Glutamatergic neuron (in vitro differentiated cells): ENCODE results near the gene C2orf76. TPM values are rescaled to one million over a fixed set of nuclear protein-coding genes. Genes with fewer than 3 reads are reported as not detected.

Experiments
- DNase-seq: peaks from one replicate; pipeline ENCODE4 v3.0.0; 2022
- H3K27ac Mint-ChIP-seq: one replicate; pipeline ENCODE4 v1.8.0; 2020; ENCODE audit warnings: mild to moderate bottlenecking, mixed read lengths, inconsistent platforms; ENCODE audit not compliant: unreplicated experiment
- H3K27me3 Mint-ChIP-seq: one replicate; pipeline ENCODE4 v1.8.0; 2020; ENCODE audit warnings: mild to moderate bottlenecking, moderate library complexity, mixed read lengths, inconsistent platforms; ENCODE audit not compliant: unreplicated experiment
- H3K36me3 Mint-ChIP-seq: one replicate; pipeline ENCODE4 v1.8.0; 2020; ENCODE audit warnings: mild to moderate bottlenecking, mixed read lengths, inconsistent platforms; ENCODE audit not compliant: unreplicated experiment
- H3K4me1 Mint-ChIP-seq: one replicate; pipeline ENCODE4 v1.8.0; 2020; ENCODE audit warnings: mild to moderate bottlenecking, low read depth, mixed read lengths, inconsistent platforms; ENCODE audit not compliant: unreplicated experiment
- H3K4me3 Mint-ChIP-seq: one replicate; pipeline ENCODE4 v1.8.0; 2020; ENCODE audit warnings: mild to moderate bottlenecking, mixed read lengths, inconsistent platforms; ENCODE audit not compliant: unreplicated experiment
- H3K9me3 Mint-ChIP-seq: one replicate; pipeline ENCODE4 v1.8.0; 2020; ENCODE audit warnings: mild to moderate bottlenecking, moderate library complexity, mixed read lengths, inconsistent platforms; ENCODE audit not compliant: unreplicated experiment
- CTCF ChIP-seq: fragments of 200-600 bp; sonication (generic); IDR thresholded peaks from one replicate; pipeline ENCODE4 v1.5.0; 2021; ENCODE audit not compliant: partially characterized antibody, unreplicated experiment
- total RNA-seq: library from RNA; stranded (reverse); fragmentation: NEBNext Ultra II Directional; extraction: Animal tissue kit (Norgen Biotek cat#: 25700); gene quantifications from one replicate; pipeline ENCODE4 v1.2.1, GENCODE V29; 2021; ENCODE audit not compliant: unreplicated experiment

The C2orf76 gene
- total RNA-seq, 1 donor from 2014 or later, result 10.4 TPM

GRCh38 chr2:119350311-119350998, 16.2 kb downstream of the C2orf76 start:
- Mint-ChIP-seq H3K9me3 (no peaks in the 10 kb centered on the region), H3K27ac (no peak overlapping the region), H3K36me3 (no peaks in the 10 kb centered on the region), H3K4me3 (no peak overlapping the region), H3K27me3 (no peaks in the 10 kb centered on the region), H3K4me1 (peaks cover 2% of the 10 kb centered on the region)
- peak; percentile 19 for DNase-seq
- TF ChIP-seq CTCF, result no peak

DNA sequence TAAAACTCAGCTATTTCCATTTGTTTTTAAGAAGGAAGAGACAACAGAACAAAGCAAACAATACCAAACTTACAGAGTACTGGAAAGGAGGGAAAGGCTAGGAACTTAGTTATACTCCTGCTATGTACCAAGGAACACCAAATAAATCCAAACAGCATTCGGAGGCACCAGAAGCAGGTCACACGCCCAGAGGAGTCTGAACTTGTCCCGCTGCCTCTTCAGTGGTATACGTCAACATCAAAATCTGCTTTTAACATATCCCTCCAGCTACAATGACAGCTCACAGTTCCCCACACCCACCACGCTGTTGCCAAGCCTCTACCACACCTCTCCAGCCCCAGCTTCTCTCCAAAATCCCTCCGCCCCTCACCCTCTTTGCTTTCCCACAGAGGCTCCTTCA, 17.3 kb downstream of the C2orf76 start:
- no peak for DNase-seq
- Mint-ChIP-seq H3K27ac (no peak overlapping the region), H3K36me3 (no peaks in the 10 kb centered on the region), H3K4me1 (peaks cover 2% of the 10 kb centered on the region), H3K9me3 (no peaks in the 10 kb centered on the region), H3K4me3 (no peak overlapping the region), H3K27me3 (no peaks in the 10 kb centered on the region)
- TF ChIP-seq CTCF, result no peak

DNA sequence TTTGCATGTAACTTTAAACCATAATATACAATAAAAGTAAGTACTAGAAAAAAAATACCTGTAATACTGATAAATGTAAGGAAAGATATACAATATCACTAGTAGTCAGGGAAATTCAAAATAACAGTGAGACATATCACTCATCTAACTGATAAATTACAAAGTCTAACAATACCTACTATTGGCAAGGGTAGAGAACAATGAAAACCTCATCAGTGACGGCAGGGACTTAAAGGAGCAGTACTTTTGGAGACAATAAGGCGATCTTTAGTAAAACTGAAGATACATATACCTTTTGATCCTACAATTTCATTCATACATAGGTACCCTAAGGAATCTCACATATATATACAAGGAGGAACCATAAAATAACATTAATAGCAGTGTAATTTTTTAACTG, 24.9 kb downstream of the C2orf76 start:
- H3K27me3 Mint-ChIP-seq, result no peaks in the 10 kb centered on the region
- H3K36me3 Mint-ChIP-seq, result no peaks in the 10 kb centered on the region
- H3K4me3 Mint-ChIP-seq, result no peak overlapping the region
- H3K9me3 Mint-ChIP-seq, result no peaks in the 10 kb centered on the region
- no peak for DNase-seq
- no peaks in the 10 kb centered on the region for H3K4me1 Mint-ChIP-seq
- no peak overlapping the region for H3K27ac Mint-ChIP-seq
- no peak for TF ChIP-seq CTCF

- Mint-ChIP-seq H3K4me1 (peaks cover 7% of the 10 kb centered on the region), H3K4me3 (no peak overlapping the region), H3K9me3 (no peaks in the 10 kb centered on the region), H3K27me3 (no peaks in the 10 kb centered on the region), H3K36me3 (no peaks in the 10 kb centered on the region), H3K27ac (no peak overlapping the region)
- TF ChIP-seq CTCF, result no peak
- DNase-seq, result no peak
Measured at GRCh38 chr2:119339562-119339923, 27.1 kb downstream of the C2orf76 start.

DNA sequence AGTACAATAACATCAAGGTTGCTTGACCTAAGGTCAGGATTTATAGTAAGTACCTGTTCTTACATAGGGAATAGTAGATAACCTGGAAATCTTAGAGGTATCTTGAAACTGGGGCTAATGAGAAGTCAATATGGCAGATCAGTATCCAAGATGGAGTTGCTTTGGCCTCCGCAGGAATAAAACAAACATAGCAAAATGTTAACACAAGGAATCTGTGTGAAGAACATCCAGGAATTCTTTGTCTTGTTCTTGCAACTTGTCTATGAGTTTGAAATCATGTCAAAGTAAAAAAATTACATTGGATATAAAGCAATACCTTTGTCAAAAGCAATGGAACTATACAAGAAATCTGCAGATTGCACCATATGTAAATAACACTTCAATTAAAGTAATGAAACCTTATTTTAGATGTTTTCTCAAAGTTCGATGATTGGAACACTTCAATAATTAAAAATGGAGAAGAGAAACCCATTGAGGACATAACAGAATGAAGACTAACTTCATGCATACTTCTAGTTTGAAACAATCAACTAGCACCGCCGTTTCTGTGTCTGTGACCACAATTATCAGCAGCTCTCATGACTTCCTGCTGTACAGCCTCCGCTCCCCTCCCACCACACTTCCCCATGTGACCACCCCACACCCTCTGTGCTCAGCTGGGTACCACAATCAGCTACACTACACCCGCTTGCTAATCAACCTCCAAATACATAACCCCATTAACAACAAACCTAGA, 27.6 kb downstream of the C2orf76 start:
- no peak overlapping the region for H3K4me3 Mint-ChIP-seq
- H3K27ac Mint-ChIP-seq, result no peak overlapping the region
- TF ChIP-seq CTCF, result no peak
- H3K36me3 Mint-ChIP-seq, result no peaks in the 10 kb centered on the region
- H3K4me1 Mint-ChIP-seq, result peaks cover 7% of the 10 kb centered on the region
- DNase-seq, result no peak
- H3K27me3 Mint-ChIP-seq, result no peaks in the 10 kb centered on the region
- H3K9me3 Mint-ChIP-seq, result no peaks in the 10 kb centered on the region
